Mammary epithelial cell (primary cell): ENCODE results near the gene XYLT1.

Experiments used
- CTCF ChIP-seq, 2 donors: IDR thresholded peaks in 1 of 2; conservative IDR thresholded peaks in 1 of 2; 2 replicates each; pipeline ENCODE4 v1.5.1; 2011 to 2012; ENCODE audit warnings: inconsistent platforms in 2 of 2, low read length in 2 of 2, mild to moderate bottlenecking in 2 of 2, control low read depth in 1 of 2, low read depth in 1 of 2; ENCODE audit not compliant: insufficient read depth in 1 of 2; ENCODE audit errors: extremely low read depth in 1 of 2
- EZH2 ChIP-seq: IDR thresholded peaks from 2 replicates; pipeline ENCODE4 v1.6.1; 2012; ENCODE audit warnings: low read length, inconsistent platforms, borderline replicate concordance

GRCh38 chr16:17078931-17079631 lies 391.7 kb downstream of the XYLT1 start:
- no peak for TF ChIP-seq CTCF (conservative IDR thresholded peaks at IDR 0.05 in 1 of 2, IDR thresholded peaks at IDR 0.05 in 1 of 2; ENCODE audit: extremely low read depth in 1 of 2, insufficient read depth in 1 of 2, low read depth in 1 of 2, low read length in 2 of 2)
- TF ChIP-seq EZH2, result no peak
